H1 (cell line): ENCODE measurements around the gene AFF1. TPM values are rescaled to one million over a fixed set of nuclear protein-coding genes. Genes with fewer than 3 reads are reported as not detected.

Experiments used
- CTCF ChIA-PET: fragments of 300-600 bp; sonication (Branson Sonifier 250); formaldehyde crosslinking; loops from one replicate; lab custom pipeline; 2021; ENCODE audit not compliant: partially characterized antibody; lab: Charles Lee
- POLR2A ChIA-PET: fragments of 300-600 bp; sonication (Branson Sonifier 250); formaldehyde crosslinking; loops from one replicate; lab custom pipeline; 2021; ENCODE audit warnings: inconsistent platforms; ENCODE audit not compliant: partially characterized antibody; lab: Charles Lee
- DNase-seq, 2 experiments: peaks; one replicate each; pipeline versions ENCODE4 v3.0.0 to v3.0.0-alpha.2; 2010 to 2022; ENCODE audit warnings: low spot score in 2 of 2, low read depth in 1 of 2, mixed read lengths in 1 of 2
- FAIRE-seq: peaks from 2 replicates; lab custom pipeline; 2011; peaks lifted over from hg19 to GRCh38; lab: Jason Lieb, UNC
- H2AFZ ChIP-seq: 2 replicates; pipeline ENCODE4 v1.8.1; 2012; ENCODE audit warnings: low read length, inconsistent platforms
- H2AK5ac ChIP-seq: 2 replicates; pipeline ENCODE4 v1.6.1; 2013; ENCODE audit warnings: low read depth, low read length
- H2BK120ac ChIP-seq: replicated peaks from 2 replicates; pipeline ENCODE3; 2013; ENCODE audit warnings: low read depth, low read length, inconsistent platforms
- H2BK12ac ChIP-seq: 2 replicates; pipeline ENCODE4 v1.6.1; 2013; ENCODE audit warnings: low read depth, low read length
- H2BK15ac ChIP-seq: 2 replicates; pipeline ENCODE4 v1.6.1; 2013; ENCODE audit warnings: low read length
- H2BK20ac ChIP-seq: 2 replicates; pipeline ENCODE4 v1.6.1; 2013; ENCODE audit warnings: low read length
- H2BK5ac ChIP-seq: 2 replicates; pipeline ENCODE4 v1.6.1; 2013; ENCODE audit warnings: low read depth, low read length
- H3K14ac ChIP-seq: 2 replicates; pipeline ENCODE4 v1.6.1; 2013; ENCODE audit warnings: inconsistent platforms; ENCODE audit not compliant: insufficient read length
- H3K18ac ChIP-seq: 2 replicates; pipeline ENCODE4 v1.6.1; 2013; ENCODE audit warnings: low read length; ENCODE audit errors: extremely low read depth
- H3K23ac ChIP-seq: 2 replicates; pipeline ENCODE4 v1.6.1; 2013; ENCODE audit warnings: inconsistent platforms; ENCODE audit not compliant: insufficient read length
- H3K23me2 ChIP-seq: 2 replicates; pipeline ENCODE4 v1.6.1; 2013; ENCODE audit warnings: low read depth, low read length
- H3K27ac ChIP-seq: 2 replicates; pipeline ENCODE4 v1.6.1; 2011; ENCODE audit warnings: low read depth, low read length, inconsistent platforms
- H3K27me3 ChIP-seq, 4 experiments: replicated peaks in 1 of 4; 1 replicate in 1 of 4; 2 replicates in 3 of 4; pipeline versions ENCODE4 v1.6.1 to v1.8.1; 2011 to 2013; ENCODE audit warnings: low read length in 3 of 4, mild to moderate bottlenecking in 3 of 4, inconsistent platforms in 2 of 4, mixed read lengths in 2 of 4, moderate library complexity in 1 of 4; ENCODE audit not compliant: control insufficient read depth in 3 of 4, insufficient read depth in 3 of 4; ENCODE audit errors: extremely low read depth in 1 of 4
- H3K36me3 ChIP-seq, 4 experiments: 2 replicates each; pipeline versions ENCODE4 v1.6.1 to v1.8.1; 2011 to 2013; ENCODE audit warnings: mild to moderate bottlenecking in 4 of 4, low read length in 3 of 4, moderate library complexity in 2 of 4, control low read depth in 1 of 4, inconsistent platforms in 1 of 4; ENCODE audit not compliant: insufficient read depth in 4 of 4, control insufficient read depth in 2 of 4
- H3K4ac ChIP-seq: replicated peaks from 2 replicates; pipeline ENCODE3; 2013; ENCODE audit warnings: low read length, low read depth, mixed read lengths, inconsistent platforms; ENCODE audit not compliant: insufficient read length
- H3K4me1 ChIP-seq, 4 experiments: replicated peaks in 1 of 4; 1 replicate in 1 of 4; 2 replicates in 3 of 4; pipeline versions ENCODE4 v1.6.1 to v1.8.1; 2011 to 2013; ENCODE audit warnings: low read length in 3 of 4, inconsistent platforms in 2 of 4, mixed read lengths in 1 of 4; ENCODE audit not compliant: insufficient read depth in 4 of 4, control insufficient read depth in 3 of 4
- H3K4me2 ChIP-seq, 2 experiments: 2 replicates each; pipeline versions ENCODE4 v1.6.1 to v1.8.1; 2011 to 2013; ENCODE audit warnings: low read depth in 2 of 2, low read length in 2 of 2, control low read depth in 1 of 2, inconsistent platforms in 1 of 2, mild to moderate bottlenecking in 1 of 2; ENCODE audit not compliant: insufficient read depth in 1 of 2
- H3K4me3 ChIP-seq, 4 experiments: fragments of 200-600, 300-600 bp in 1 of 4; sonication (generic), shearing (Covaris generic), sonication (Bioruptor Twin) in 1 of 4; 2 replicates each; pipeline versions ENCODE4 v1.5.1 to v1.8.1; 2011 to 2016; ENCODE audit warnings: low read length in 4 of 4, low read depth in 3 of 4, control low read depth in 2 of 4, inconsistent platforms in 2 of 4, mild to moderate bottlenecking in 2 of 4, mixed read lengths in 1 of 4, moderate library complexity in 1 of 4; ENCODE audit not compliant: insufficient read depth in 2 of 4; ENCODE audit errors: extremely low read depth in 1 of 4
- H3K56ac ChIP-seq: replicated peaks from 2 replicates; pipeline ENCODE3; 2013; ENCODE audit warnings: low read depth, mild to moderate bottlenecking, mixed read lengths, low read length, inconsistent platforms; ENCODE audit not compliant: insufficient read length
- H3K79me1 ChIP-seq: 2 replicates; pipeline ENCODE4 v1.6.1; 2013; ENCODE audit warnings: low read depth, low read length, control low read depth
- H3K79me2 ChIP-seq, 2 experiments: 2 replicates each; pipeline versions ENCODE4 v1.6.1 to v1.8.1; 2012 to 2013; ENCODE audit warnings: low read length in 2 of 2, mild to moderate bottlenecking in 2 of 2, inconsistent platforms in 1 of 2; ENCODE audit not compliant: insufficient read depth in 2 of 2, control insufficient read depth in 1 of 2
- H3K9ac ChIP-seq, 4 experiments: replicated peaks in 1 of 4; 1 replicate in 1 of 4; 2 replicates in 3 of 4; pipeline versions ENCODE4 v1.6.1 to v1.8.1; 2011 to 2013; ENCODE audit warnings: low read depth in 3 of 4, low read length in 3 of 4, control low read depth in 2 of 4, mild to moderate bottlenecking in 2 of 4, moderate library complexity in 2 of 4, inconsistent platforms in 1 of 4; ENCODE audit errors: extremely low read depth in 1 of 4
- H3K9me3 ChIP-seq, 2 experiments: 2 replicates each; pipeline versions ENCODE4 v1.6.1 to v1.8.1; 2012 to 2013; ENCODE audit warnings: mild to moderate bottlenecking in 2 of 2, moderate library complexity in 2 of 2, control low read depth in 1 of 2, inconsistent platforms in 1 of 2, low read depth in 1 of 2, low read length in 1 of 2, mixed read lengths in 1 of 2; ENCODE audit not compliant: insufficient read depth in 2 of 2
- H4K20me1 ChIP-seq, 2 experiments: replicated peaks in 1 of 2; 2 replicates each; pipeline versions ENCODE3 to v1.8.1; 2011 to 2013; ENCODE audit warnings: inconsistent platforms in 2 of 2, low read length in 2 of 2, mild to moderate bottlenecking in 1 of 2; ENCODE audit not compliant: insufficient read depth in 2 of 2, control insufficient read depth in 1 of 2
- H4K5ac ChIP-seq: 2 replicates; pipeline ENCODE4 v1.6.1; 2013; ENCODE audit warnings: low read length, low read depth, mixed read lengths, inconsistent platforms; ENCODE audit not compliant: insufficient read length
- H4K8ac ChIP-seq: 2 replicates; pipeline ENCODE4 v1.8.0; 2013; ENCODE audit warnings: mild to moderate bottlenecking, moderate library complexity, low read length, inconsistent platforms; ENCODE audit not compliant: insufficient read depth; ENCODE audit errors: extremely low read depth
- H4K91ac ChIP-seq: replicated peaks from 2 replicates; pipeline ENCODE3; 2013; ENCODE audit warnings: low read length, mixed read lengths, inconsistent platforms; ENCODE audit not compliant: insufficient read length
- BCL11A ChIP-seq, 2 experiments: IDR thresholded peaks; one replicate each; pipeline ENCODE4 v1.6.1; 2011; ENCODE audit warnings: low read depth in 2 of 2, low read length in 2 of 2, mild to moderate bottlenecking in 2 of 2
- CEBPB ChIP-seq: IDR thresholded peaks from 2 replicates; pipeline ENCODE4 v1.6.1; 2012; ENCODE audit warnings: low read depth, low read length
- CHD2 ChIP-seq: IDR thresholded peaks from 2 replicates; pipeline ENCODE4 v1.6.1; 2012; ENCODE audit warnings: low read length, improper control_type of control experiment
- CREB1 ChIP-seq: IDR thresholded peaks from 2 replicates; pipeline ENCODE4 v1.6.1; 2012; ENCODE audit warnings: inconsistent platforms
- CTBP2 ChIP-seq: IDR thresholded peaks from 2 replicates; pipeline ENCODE4 v1.7.0; 2011; ENCODE audit warnings: borderline replicate concordance, mild to moderate bottlenecking, moderate library complexity, mixed read lengths, low read length; ENCODE audit not compliant: insufficient read depth, insufficient read length
- HDAC2 ChIP-seq, 2 experiments: fragments of 300-600 bp in 1 of 2; sonication (generic) in 1 of 2; IDR thresholded peaks; 2 replicates each; pipeline ENCODE4 v1.6.1; 2011 to 2012; ENCODE audit warnings: low read depth in 2 of 2, low read length in 2 of 2, mild to moderate bottlenecking in 2 of 2, moderate library complexity in 2 of 2, borderline replicate concordance in 1 of 2, inconsistent platforms in 1 of 2
- JUN ChIP-seq: IDR thresholded peaks from 2 replicates; pipeline ENCODE4 v1.6.1; 2011; ENCODE audit warnings: low read depth, mild to moderate bottlenecking, improper control_type of control experiment, low read length
- JUND ChIP-seq: IDR thresholded peaks from 2 replicates; pipeline ENCODE4 v1.6.1; 2011; ENCODE audit warnings: mild to moderate bottlenecking, improper control_type of control experiment, low read length
- NANOG ChIP-seq: IDR thresholded peaks from 2 replicates; pipeline ENCODE4 v1.6.1; 2011; ENCODE audit warnings: low read length, low read depth, mild to moderate bottlenecking, inconsistent platforms; ENCODE audit not compliant: insufficient read depth, poor library complexity, severe bottlenecking
- RAD21 ChIP-seq, 2 experiments: IDR thresholded peaks in 1 of 2; conservative IDR thresholded peaks in 1 of 2; 2 replicates each; pipeline ENCODE4 v1.6.1; 2011; ENCODE audit warnings: low read depth in 2 of 2, low read length in 2 of 2, improper control_type of control experiment in 1 of 2, inconsistent platforms in 1 of 2, mild to moderate bottlenecking in 1 of 2, moderate library complexity in 1 of 2
- SP4 ChIP-seq: IDR thresholded peaks from 2 replicates; pipeline ENCODE4 v1.6.1; 2012; ENCODE audit warnings: low read length, inconsistent platforms
- TAF7 ChIP-seq: optimal IDR thresholded peaks from 2 replicates; pipeline ENCODE3; 2011; ENCODE audit warnings: low read depth, mild to moderate bottlenecking, inconsistent platforms, low read length, moderate library complexity, borderline replicate concordance
- TBP ChIP-seq: IDR thresholded peaks from 2 replicates; pipeline ENCODE4 v1.6.1; 2011; ENCODE audit warnings: low read depth, low read length, improper control_type of control experiment
- TEAD4 ChIP-seq: IDR thresholded peaks from 2 replicates; pipeline ENCODE4 v1.6.1; 2012; ENCODE audit warnings: low read depth, low read length, inconsistent platforms, mixed read lengths
- WGBS, 2 experiments: shearing (Covaris generic) in 1 of 2; methylation state at CpG; one replicate each; pipeline versions ENCODE4 v1.1.6 to v1.1.7; 2013 to 2015; ENCODE audit warnings: low lambda C conversion rate in 2 of 2, mixed read lengths in 2 of 2, inconsistent platforms in 1 of 2, low coverage in 1 of 2, missing lambda C conversion rate in 1 of 2; ENCODE audit not compliant: insufficient replicate concordance in 2 of 2, insufficient coverage in 1 of 2, insufficient read length in 1 of 2; ENCODE audit errors: extremely low coverage in 1 of 2, missing lambda C conversion rate in 1 of 2; 5-methylcytosine and 5-hydroxymethylcytosine counted together
- polyA plus RNA-seq, 7 experiments: library from polyadenylated mRNA; depleted of rRNA in 3 of 7; stranded (reverse) in 5 of 7; unstranded in 2 of 7; fragments of >200 nt in 5 of 7; fragments of 200-250 nt in 2 of 7; gene quantifications; 1 replicate in 5 of 7; 2 replicates in 1 of 7; 4 replicates in 1 of 7; pipeline versions ENCODE4 v1.2.1 to v1.2.3, GENCODE V29; 2011 to 2013; ENCODE audit warnings: missing spikeins in 2 of 7, mixed read lengths in 2 of 7
- total RNA-seq: library from RNA; stranded (reverse); fragmentation: NEBNext Ultra II Directional; extraction: Animal tissue kit (Norgen Biotek cat#: 25700); gene quantifications from 2 replicates; pipeline ENCODE4 v1.2.1, GENCODE V29; 2021

Gene AFF1
- total and polyA plus RNA-seq, 2 of the 8 experiments (the other 6 are each of a cell fraction or from before 2014, with no cell fraction given) = 14.8 to 85.5 TPM

DNA sequence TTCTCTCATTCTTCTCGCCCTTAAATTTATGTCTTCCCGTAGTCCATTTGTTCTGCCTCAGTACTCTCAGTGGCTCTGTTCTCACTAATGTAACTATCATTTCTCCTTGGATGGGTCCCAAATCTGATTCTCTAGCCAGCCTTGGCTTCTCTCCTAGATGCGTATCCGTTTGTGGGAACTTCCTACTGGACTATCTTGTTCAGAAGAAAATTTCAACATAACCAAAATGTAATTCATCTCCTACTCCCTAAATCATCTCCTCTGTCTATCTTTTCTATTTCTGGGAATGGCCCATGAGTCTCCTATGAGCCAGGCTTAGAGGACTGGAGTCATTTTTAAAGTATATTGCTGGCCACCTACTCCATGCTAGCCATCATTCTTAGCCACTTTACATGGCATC lies 38.2 kb upstream of the AFF1 start:
- no peak overlapping the region for H4K8ac ChIP-seq
- TF ChIP-seq CTBP2 (no peak), BCL11A (IDR thresholded peaks at IDR 0.05; ENCODE audit: low read depth in 2 of 2, low read length in 2 of 2) (no peak), JUND (no peak), JUN (no peak), CREB1 (no peak), TAF7 (no peak), TBP (no peak), NANOG (no peak), HDAC2 (IDR thresholded peaks at IDR 0.05; ENCODE audit: borderline replicate concordance in 1 of 2, low read depth in 2 of 2, low read length in 2 of 2) (no peak), CEBPB (no peak), TEAD4 (no peak), CHD2 (no peak), RAD21 (IDR thresholded peaks at IDR 0.05 in 1 of 2, conservative IDR thresholded peaks at IDR 0.05 in 1 of 2; ENCODE audit: low read depth in 2 of 2, low read length in 2 of 2) (no peak), SP4 (no peak)

More for the DNA sequence above, 38.2 kb upstream of the AFF1 start:
- Histone ChIP-seq H4K91ac (no peak overlapping the region), H3K79me1 (no peaks in the 10 kb centered on the region), H3K18ac (no peak overlapping the region), H3K4ac (no peak overlapping the region), H4K5ac (no peak overlapping the region), H3K79me2 (no peaks in the 10 kb centered on the region), H3K4me3 (no peak overlapping the region), H3K4me2 (no peak overlapping the region), H4K20me1 (no peaks in the 10 kb centered on the region), H2BK20ac (no peak overlapping the region), H3K36me3 (no peaks in the 10 kb centered on the region), H2BK120ac (no peak overlapping the region), H3K56ac (no peak overlapping the region), H2BK12ac (no peak overlapping the region), H3K27me3 (peaks cover 0 to 6% (median 2%) of the 10 kb centered on the region in 4 experiments; a peak in 3 of 7 replicates), H2AFZ (no peak overlapping the region), H3K9ac (no peak overlapping the region), H3K9me3 (no peaks in the 10 kb centered on the region), H3K4me1 (peaks cover 0 to 2% (median 0%) of the 10 kb centered on the region in 4 experiments; a peak in 1 of 7 replicates), H2BK5ac (no peak overlapping the region), H3K23me2 (peaks cover 8% of the 10 kb centered on the region), H3K23ac (no peak overlapping the region), H2AK5ac (no peak overlapping the region), H3K27ac (no peak overlapping the region), H2BK15ac (no peak overlapping the region), H3K14ac (no peak overlapping the region)
- no peak for DNase-seq
- ChIA-PET POLR2A (no interaction called here), CTCF (interaction anchor here (0.6 to 3.0 kb wide), 7 partner anchors 17 to 657 kb away, joined by 3 to 19 read pairs (median 4); no protein-coding TSS in a partner anchor)
- WGBS, 2 experiments = 83% methylated on average over 4 of the region's 4 CpGs; no CpG with 5 or more reads in 1 of the 2 experiments
- FAIRE-seq = no peak
